ENCODE measurements around the gene SUGP1. TPM values are rescaled to one million over a fixed set of nuclear protein-coding genes. Genes with fewer than 3 reads are reported as not detected.

Gene SUGP1
- total RNA-seq, 1 experiment from 2014 or later, result 51.2 TPM

DNA sequence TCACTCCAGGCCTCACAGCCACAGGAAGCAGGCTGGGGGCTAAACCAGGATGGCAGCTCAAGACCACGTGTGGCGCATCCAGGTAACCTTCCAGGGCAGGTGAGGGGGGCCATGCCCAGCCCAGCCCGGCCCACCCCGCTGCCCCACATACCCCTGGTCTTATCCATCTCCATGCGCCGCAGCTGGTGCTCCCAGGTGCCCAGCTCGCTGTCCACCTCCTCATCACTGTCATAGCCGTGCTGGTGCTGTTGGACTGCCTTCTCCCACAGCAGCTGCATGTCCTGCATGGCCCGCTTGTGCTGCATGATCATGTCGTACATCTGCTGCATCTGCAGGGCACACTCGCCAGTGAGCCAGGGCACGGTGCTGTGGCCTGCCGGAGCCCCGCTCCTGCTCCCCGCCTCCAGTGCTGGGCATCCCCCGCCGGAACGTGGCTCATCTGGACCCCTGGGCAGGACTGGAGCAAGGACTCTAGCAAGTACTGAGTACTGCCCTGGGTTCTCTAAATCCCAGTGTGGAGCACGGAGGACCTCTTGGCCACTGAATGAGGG is 41.2 kb downstream of the SUGP1 start:
- Histone ChIP-seq H3K4me3 (ENCODE audit: low read depth, low read length) (no peak overlapping the region), H3K9me3 (no peaks in the 10 kb centered on the region), H3K27me3 (replicated peaks; ENCODE audit: control insufficient read depth, insufficient read depth, low read length) (no peaks in the 10 kb centered on the region), H3K4me1 (no peaks in the 10 kb centered on the region), H3K36me3 (ENCODE audit: control insufficient read depth, insufficient read depth, low read length) (no peaks in the 10 kb centered on the region; the same call in 1 of the 2 replicates)
- Mint-ChIP-seq H3K36me3 (ENCODE audit: insufficient read depth, unreplicated experiment) (peaks cover 21% of the 10 kb centered on the region), H3K4me1 (ENCODE audit: low read depth, unreplicated experiment) (no peaks in the 10 kb centered on the region), H3K27ac (ENCODE audit: unreplicated experiment) (no peak overlapping the region), H3K4me3 (ENCODE audit: unreplicated experiment) (no peak overlapping the region), H3K9me3 (ENCODE audit: unreplicated experiment) (no peaks in the 10 kb centered on the region), H3K27me3 (ENCODE audit: insufficient read depth, unreplicated experiment) (no peaks in the 10 kb centered on the region)
- POLR2A ChIA-PET, result no interaction called here
- no TSS peak for BruUV-seq (replicated peaks)
- intact Hi-C loops (cut with micrococcal nuclease; ENCODE audit: unreplicated experiment), result no loop called here
- DNase-seq, result no peak
- CTCF ChIA-PET, result no interaction called here
- TF ChIP-seq, protein P1, sequence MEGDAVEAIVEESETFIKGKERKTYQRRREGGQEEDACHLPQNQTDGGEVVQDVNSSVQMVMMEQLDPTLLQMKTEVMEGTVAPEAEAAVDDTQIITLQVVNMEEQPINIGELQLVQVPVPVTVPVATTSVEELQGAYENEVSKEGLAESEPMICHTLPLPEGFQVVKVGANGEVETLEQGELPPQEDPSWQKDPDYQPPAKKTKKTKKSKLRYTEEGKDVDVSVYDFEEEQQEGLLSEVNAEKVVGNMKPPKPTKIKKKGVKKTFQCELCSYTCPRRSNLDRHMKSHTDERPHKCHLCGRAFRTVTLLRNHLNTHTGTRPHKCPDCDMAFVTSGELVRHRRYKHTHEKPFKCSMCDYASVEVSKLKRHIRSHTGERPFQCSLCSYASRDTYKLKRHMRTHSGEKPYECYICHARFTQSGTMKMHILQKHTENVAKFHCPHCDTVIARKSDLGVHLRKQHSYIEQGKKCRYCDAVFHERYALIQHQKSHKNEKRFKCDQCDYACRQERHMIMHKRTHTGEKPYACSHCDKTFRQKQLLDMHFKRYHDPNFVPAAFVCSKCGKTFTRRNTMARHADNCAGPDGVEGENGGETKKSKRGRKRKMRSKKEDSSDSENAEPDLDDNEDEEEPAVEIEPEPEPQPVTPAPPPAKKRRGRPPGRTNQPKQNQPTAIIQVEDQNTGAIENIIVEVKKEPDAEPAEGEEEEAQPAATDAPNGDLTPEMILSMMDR (IDR thresholded peaks at IDR 0.05; ENCODE audit: insufficient read depth in 1 of 2, low read depth in 1 of 2, low read length in 1 of 2, severe bottlenecking in 1 of 2, unreplicated experiment in 1 of 2), result no peak

GRCh38 chr19:19278315-19278714 is 42.0 kb downstream of the SUGP1 start:
- ChIA-PET POLR2A (no interaction called here), CTCF (no interaction called here)
- no peak for DNase-seq
- H3K4me3 Mint-ChIP-seq (ENCODE audit: unreplicated experiment), result no peak overlapping the region
- no TSS peak for BruUV-seq (replicated peaks)
- intact Hi-C loops (cut with micrococcal nuclease; ENCODE audit: unreplicated experiment), result no loop called here
- H3K9me3 Mint-ChIP-seq (ENCODE audit: unreplicated experiment), result no peaks in the 10 kb centered on the region
- TF ChIP-seq, protein P1 (IDR thresholded peaks at IDR 0.05; ENCODE audit: insufficient read depth in 1 of 2, low read depth in 1 of 2, low read length in 1 of 2, severe bottlenecking in 1 of 2, unreplicated experiment in 1 of 2), result no peak
- H3K4me1 Mint-ChIP-seq (ENCODE audit: low read depth, unreplicated experiment), result no peaks in the 10 kb centered on the region
- H3K27ac Mint-ChIP-seq (ENCODE audit: unreplicated experiment), result no peak overlapping the region
- H3K4me3 ChIP-seq (ENCODE audit: low read depth, low read length), result no peak overlapping the region
- no peaks in the 10 kb centered on the region for H3K4me1 ChIP-seq
- no peaks in the 10 kb centered on the region for H3K27me3 ChIP-seq (replicated peaks; ENCODE audit: control insufficient read depth, insufficient read depth, low read length)
- H3K36me3 ChIP-seq (ENCODE audit: control insufficient read depth, insufficient read depth, low read length), result no peaks in the 10 kb centered on the region; the same call in 1 of the 2 replicates
- no peaks in the 10 kb centered on the region for H3K9me3 ChIP-seq
- no peaks in the 10 kb centered on the region for H3K27me3 Mint-ChIP-seq (ENCODE audit: insufficient read depth, unreplicated experiment)
- H3K36me3 Mint-ChIP-seq (ENCODE audit: insufficient read depth, unreplicated experiment), result peaks cover 18% of the 10 kb centered on the region

DNA sequence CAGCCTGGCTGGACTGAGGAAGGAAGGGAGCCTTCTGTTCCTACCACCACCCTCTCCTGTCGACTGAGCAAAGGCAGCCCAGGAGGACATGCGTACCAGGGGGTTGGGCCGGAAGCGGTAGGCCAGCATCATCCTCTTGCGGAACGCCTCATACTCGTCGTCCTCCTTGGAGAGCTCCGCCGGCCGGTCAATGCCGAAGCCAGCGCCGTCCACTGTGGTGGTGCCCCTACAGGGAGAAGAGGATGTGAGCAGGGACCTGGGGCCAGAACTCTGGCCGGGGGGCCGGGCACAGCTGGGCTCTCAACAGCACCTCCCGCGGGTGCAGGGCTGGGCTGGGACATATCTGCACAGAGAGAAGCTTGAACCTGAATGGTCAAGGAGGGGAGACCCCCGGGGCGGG is 43.5 kb downstream of the SUGP1 start:
- H3K36me3 Mint-ChIP-seq (ENCODE audit: insufficient read depth, unreplicated experiment), result peaks cover 18% of the 10 kb centered on the region

More for the DNA sequence above, 43.5 kb downstream of the SUGP1 start:
- no peaks in the 10 kb centered on the region for H3K27me3 ChIP-seq (replicated peaks; ENCODE audit: control insufficient read depth, insufficient read depth, low read length)
- CTCF ChIA-PET, result no interaction called here
- Mint-ChIP-seq H3K4me3 (ENCODE audit: unreplicated experiment) (no peak overlapping the region), H3K4me1 (ENCODE audit: low read depth, unreplicated experiment) (no peaks in the 10 kb centered on the region), H3K9me3 (ENCODE audit: unreplicated experiment) (no peaks in the 10 kb centered on the region), H3K27me3 (ENCODE audit: insufficient read depth, unreplicated experiment) (no peaks in the 10 kb centered on the region), H3K27ac (ENCODE audit: unreplicated experiment) (no peak overlapping the region)
- no peak for DNase-seq
- TF ChIP-seq, protein P1 (IDR thresholded peaks at IDR 0.05; ENCODE audit: insufficient read depth in 1 of 2, low read depth in 1 of 2, low read length in 1 of 2, severe bottlenecking in 1 of 2, unreplicated experiment in 1 of 2), result no peak
- POLR2A ChIA-PET, result no interaction called here
- H3K4me1 ChIP-seq, result no peaks in the 10 kb centered on the region; the same call in 1 of the 2 replicates
- no peak overlapping the region for H3K4me3 ChIP-seq (ENCODE audit: low read depth, low read length)
- intact Hi-C loops (cut with micrococcal nuclease; ENCODE audit: unreplicated experiment), result no loop called here
- no peaks in the 10 kb centered on the region for H3K9me3 ChIP-seq
- no peaks in the 10 kb centered on the region; the same call in 1 of the 2 replicates for H3K36me3 ChIP-seq (ENCODE audit: control insufficient read depth, insufficient read depth, low read length)
- no TSS peak for BruUV-seq (replicated peaks)

Data from Caco-2 (cell line).